Activated T-helper 1 cell treated with anti-CD3 and anti-CD28 coated beads, Interleukin-2, amount 50 U/mL, for 16 hours (primary cell): ENCODE measurements around the gene RUNX1.
"Not testable (repeated sequence)": the region's sequence is repeated elsewhere in the genome, so short reads cannot be mapped to it uniquely, and the experiment has no call there.

ENCODE experiments used
- DNase-seq, 2 donors: peaks; one replicate each; pipeline ENCODE4 v3.0.0-alpha.2; 2020; ENCODE audit warnings: low read depth in 1 of 2, low spot score in 1 of 2

The RUNX1 gene

DNA sequence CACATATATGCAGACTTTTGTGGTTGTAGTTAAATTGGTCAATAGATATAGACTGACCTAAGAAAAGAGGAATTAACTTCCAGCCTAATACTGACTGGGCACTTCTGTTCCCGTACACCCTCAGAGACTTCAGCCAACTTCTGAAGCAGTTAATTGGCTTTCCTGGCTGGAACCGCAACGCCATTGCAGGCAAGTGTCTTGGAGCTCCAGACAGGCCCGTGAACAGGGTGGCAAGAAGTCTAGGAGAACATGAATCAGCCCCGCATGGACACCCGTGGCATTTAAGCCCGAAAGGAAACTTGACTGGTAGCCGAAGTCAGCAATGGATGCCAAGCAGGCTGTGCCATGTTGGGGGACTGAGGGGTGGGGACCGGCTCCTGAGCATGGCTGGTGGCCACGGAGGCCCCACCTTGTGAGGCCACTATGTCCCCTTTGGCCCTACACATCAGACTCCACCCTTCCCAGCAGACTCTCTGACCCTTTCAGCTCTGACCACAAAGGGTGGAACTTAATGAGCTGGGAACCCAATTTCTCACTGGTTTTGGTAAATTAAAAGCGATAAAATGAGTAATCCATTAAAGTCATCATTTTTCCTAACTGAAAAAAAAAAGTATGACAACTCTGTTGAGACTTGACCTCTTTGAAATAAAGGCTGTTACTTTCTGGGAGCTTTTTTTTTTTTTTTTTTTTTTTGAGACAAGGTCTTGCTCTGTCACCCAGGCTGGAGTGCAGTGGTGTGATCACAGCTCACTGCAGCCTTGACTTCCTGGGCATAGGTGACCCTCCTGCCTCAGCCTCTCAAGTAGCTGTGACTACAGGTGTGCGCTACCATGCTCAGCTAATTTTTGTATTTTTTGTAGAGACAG, 54.1 kb downstream of the RUNX1 start:
- DNase-seq, result no peak

DNA sequence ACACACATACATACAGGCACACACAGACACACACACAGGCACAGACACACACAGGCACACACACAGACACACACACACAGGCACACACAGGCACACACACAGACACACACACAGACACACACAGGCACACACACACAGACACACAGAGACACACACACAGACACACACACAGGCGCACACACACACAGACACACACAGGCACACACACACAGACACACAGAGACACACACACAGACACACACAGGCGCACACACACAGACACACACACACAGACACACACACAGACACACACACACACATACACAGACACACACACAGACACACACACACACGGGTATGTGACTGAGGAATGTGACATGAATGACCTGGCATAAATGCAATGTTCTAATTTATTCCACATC, 55.6 kb downstream of the RUNX1 start:
- DNase-seq, result not testable (repeated sequence)

DNA sequence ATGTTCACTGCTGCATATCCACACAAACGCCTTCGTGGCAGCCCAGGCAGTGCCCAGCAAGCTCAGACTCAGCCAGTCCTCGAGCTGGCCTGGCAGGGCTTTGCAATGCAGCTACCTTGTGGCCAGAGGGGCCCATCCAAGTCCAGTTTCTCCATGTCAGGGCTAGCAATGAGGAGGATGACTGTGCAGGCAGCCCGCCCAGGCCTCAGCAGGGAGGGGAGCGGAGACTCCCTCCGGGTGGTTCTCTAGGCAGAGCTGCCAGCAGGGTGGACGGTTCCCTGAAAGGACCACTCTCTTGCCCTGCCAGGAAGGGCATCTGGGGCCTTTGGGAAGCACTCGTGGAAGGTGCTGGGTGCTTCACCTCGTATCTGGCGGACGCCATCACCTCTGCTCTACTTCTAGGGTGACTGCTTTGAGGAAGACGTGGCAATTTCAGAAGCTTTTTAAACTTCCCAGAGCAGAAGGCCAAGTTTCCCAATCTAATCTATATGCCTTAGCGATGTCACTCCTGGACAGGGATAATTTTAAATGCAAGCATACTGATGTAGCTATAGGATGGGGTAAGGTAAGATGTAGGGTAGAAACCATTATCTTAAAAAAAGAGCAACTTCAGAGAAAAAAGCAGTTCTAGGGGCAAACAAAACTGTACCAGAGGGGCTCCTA, 56.2 kb downstream of the RUNX1 start:
- DNase-seq, result no peak

DNA sequence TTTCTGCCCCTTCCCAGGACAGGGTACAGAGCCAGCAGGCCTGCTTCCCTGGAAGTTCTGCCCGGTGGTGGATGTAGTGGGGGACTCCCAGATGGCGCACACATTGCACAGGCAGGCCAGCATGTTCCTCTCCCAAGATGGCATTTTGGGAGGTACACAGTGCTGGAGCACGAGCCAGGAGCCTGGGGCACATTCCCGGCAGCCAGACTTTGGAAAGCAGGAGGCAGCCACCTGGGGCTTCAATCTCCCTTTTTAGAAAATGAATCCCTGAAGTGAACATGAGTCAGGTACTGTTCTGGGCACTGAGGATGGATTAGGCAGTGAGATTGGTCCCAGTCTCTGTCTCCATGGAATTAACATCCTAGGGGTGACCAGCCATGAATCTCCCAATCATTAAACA, 56.9 kb downstream of the RUNX1 start:
- no peak for DNase-seq

DNA sequence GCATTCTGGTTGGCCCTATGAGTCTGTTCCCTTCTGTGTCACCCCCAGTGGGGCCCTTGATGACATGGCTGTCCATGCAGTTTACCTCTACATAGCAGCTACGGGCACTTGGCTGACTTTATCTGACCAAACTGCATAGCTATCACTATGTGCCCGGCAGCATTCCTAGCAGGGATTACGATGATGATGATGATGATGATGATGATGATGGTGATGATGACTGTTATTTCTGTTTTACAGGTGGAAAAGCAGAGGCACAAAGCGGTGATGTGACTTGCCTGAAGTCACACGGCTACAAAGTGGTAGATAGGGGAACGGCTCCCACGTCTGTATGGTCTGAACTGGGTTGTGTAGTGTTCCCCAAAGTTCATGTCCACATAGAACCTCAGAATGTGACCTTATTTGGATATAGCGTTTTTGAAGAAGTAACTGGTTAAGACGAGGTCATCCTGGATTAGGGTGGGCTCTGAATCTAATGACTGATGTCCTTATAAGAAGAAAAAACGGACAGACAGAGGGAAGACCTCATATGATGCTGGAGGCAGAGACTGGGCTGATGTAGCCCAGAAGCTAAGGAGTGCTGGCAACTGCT, 57.6 kb downstream of the RUNX1 start:
- no peak for DNase-seq

DNA sequence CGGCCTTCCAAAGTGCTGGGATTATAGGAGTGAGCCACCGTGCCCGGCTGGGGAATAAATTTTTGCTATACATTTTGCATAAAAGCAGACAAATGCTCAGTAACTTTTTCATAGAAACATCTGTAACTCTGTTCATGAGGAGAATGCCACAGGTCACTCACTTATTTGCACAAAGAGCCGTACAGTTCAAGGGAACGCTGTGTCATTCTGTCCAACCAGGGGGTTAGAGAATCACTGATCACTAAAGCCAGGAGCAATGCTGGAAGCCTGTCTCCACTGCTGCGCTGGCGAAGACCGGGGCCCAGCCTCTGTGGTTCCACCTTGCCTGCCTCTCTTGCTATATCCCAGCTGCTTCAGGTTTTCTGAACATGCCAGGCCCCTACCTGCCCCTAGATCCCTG, 58.3 kb downstream of the RUNX1 start:
- no peak for DNase-seq

DNA sequence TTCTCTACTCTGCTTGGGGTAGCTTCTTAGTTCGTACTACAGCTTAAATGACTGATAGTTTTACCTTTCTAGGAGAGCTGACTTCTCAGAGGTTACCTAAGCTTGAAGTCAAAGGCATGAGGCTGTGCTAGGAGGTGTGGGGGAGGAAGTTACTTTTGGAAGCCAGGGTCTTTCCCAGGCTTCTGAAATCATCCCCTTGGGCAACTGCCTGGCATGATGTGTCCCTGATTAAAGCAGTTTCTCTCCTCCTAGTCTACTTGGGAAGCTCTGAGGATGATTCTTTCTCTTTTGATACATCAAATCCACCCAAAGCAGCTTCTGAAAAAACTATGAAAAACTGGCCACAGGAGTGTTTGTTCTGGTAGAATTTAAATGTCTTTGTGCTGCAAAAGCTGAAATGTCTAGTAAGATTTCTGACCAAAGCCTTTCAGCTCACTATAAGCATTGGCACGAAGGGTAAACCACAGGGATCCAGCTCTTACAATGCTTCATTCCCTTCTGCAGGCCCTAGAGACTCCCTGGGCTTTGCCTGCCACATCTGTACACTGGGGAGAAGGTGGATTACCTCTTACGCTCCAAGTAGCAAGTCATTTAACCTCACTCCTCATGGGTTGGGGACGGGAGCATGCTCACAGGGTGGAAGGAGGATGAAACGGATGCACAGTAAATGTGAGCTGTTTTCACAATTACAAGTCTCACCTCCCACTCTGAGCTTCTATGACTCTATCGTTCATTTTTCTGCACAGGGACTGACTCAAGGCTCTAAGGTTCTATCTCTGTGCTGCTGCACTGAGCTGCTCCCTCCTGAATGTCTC, 59.6 kb downstream of the RUNX1 start:
- peak in 1 of 2 donors; percentile 42 for DNase-seq

DNA sequence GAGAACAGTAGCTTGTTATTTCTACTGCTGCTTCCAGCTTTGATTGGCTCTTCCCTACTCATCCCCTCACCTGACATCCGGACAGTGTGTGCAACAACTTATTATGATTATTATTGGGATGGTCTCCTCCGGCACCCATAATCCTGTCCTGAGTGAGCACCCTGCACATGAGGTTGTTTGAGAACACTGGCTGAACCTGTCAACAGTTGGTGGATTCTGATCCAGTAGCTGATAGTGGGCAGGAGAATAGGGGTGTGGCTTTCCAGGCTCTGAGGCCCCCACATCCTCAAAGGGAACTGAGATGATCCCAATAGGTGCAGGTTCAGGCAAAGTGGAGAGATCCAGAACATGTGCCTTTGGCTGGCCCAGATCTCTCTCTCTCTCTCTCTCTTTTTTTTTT, 60.5 kb downstream of the RUNX1 start:
- no peak for DNase-seq

DNA sequence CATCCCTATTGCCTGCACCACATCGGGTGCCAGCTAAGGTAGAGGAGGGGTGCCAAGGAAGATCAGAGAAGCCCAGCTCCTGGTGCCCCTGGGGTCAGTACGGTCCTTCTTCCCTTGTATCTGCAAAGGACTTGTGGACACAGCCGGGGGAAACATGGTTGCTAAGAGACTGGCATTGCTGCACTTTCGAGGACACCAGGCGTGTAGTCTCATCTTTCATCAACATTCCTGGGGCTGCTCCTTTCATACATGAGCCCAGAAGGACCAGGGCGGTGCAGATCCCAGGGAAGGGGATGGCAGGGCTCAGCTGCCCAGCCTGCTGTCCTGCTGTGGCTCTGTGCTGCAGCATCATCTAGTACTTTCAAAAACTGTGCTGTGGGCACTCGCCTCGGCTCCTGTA, 61.0 kb downstream of the RUNX1 start:
- no peak for DNase-seq

DNA sequence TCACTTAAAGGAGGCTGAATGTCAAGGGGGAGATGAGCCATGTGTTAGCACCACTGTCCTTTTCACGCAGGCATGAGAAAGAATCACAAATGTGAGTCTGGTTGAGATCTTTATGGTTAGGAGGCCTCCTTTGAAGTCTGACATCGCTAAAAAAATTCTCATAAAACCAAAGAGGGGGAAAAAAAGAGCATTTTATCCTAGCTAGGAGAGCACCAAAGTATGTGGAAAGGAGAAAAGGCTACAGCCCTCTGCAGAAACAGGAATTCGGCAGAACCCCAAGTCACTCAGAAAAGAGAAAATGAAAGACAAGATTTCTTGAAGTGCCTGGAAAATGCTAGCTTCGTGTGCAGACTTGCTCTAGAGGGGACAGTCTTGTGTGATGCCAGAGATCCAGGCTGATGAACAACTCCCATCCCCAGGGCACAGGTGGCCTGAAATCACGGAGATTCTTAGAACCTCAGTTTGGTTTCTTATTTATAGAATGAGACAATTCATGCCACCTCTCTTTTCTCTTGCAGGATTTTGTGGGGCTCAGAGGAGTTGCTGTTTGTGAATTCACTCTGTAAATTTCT, 61.5 kb downstream of the RUNX1 start:
- no peak for DNase-seq

DNA sequence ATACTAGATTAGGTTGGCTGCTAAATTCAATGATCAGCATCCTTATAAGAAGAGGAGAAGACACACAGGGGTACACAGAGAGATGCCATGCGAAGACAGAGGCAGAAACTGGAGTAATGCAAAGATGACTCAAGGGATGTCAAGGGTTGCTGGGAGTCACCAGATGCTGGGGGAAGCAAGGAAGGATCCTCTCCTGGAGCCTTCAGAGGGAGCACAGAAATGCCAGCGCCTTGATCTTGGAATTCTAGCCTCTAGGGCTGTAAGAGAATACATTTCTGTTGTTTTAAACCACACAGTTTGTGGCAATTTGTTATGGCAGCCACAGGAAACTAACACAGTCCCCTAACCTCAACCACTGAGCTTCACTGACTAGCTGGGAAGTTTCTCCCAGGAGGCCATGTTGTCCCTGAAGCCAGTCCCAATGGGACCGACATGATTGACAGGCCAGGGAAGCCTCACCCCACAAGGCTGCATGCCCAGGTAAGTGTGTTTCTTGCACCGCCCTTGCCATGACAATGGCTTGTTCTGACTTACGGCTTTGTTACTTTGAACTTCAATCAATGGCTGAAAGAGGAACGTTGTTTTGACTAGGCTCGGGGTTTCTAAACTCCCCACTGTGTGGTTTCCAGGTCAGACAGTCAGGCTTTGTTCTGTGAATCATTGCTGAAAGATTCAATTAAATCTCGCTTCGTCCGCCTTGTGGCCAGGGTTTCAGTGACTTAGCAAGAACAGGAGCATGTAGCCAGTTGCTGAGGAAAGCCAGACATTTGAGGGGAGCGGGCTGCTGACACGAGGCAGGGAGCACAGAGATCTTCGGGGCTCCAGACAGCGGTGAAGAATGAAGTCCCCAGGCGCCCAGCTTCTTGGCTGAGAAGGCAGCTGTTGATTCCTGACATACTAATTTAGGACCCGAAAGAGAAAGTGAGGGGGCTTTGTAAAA, 62.3 kb downstream of the RUNX1 start:
- peak; percentile 9 to 60 for DNase-seq

DNA sequence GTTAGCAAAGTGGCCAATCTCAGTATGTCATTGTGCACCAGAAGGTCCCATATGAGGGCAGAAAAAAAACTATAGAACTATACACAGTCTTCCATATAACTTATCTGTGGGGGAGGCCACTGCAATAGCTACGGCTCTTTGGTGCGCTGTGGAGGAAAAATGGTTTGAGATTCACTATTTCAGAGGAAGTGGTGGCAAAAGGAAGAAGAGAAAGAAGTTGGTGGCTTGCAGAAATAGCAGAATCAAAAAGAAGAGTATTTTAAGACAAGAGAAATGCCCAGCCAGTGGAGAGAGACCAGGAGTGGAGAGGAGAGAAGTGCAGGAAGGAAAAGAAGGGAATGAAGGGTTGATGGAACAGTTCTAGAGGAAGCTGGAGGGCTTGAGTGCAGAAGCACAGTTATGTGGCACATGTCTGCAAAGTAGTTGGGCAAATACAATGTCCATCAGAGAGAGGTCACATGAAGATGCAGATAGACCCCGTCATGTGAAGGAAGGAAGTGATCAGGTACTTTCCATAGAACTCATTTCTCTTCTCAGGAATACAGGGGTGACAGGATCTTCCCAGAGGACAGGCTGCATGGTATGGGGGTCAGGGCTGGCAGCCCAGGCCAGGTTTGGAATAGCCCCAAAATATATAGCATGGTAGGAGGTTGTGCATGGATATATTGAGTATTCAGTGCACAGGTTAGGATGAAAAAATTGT, 64.6 kb downstream of the RUNX1 start:
- no peak for DNase-seq

DNA sequence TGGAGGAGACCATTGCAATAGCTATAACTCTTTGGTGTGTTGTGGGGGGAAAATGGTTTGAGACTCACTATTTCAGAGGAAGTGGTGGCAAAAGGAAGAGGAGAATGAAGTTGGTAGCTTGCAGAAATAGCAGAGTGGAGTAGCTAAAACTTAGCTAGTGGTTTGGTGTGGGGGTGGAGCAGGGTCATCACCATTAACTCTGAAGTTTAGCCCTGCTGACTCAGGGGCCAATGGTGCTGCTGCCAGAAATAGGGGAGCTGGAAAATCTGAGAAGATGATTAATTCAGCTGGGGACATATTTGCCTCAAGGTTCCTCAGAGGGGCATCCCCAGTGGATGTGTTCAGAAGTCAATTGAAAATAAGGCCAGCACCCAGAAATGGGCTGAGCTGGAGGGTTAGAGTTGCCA, 65.4 kb downstream of the RUNX1 start:
- DNase-seq, result peak in 1 of 2 donors; percentile 32

DNA sequence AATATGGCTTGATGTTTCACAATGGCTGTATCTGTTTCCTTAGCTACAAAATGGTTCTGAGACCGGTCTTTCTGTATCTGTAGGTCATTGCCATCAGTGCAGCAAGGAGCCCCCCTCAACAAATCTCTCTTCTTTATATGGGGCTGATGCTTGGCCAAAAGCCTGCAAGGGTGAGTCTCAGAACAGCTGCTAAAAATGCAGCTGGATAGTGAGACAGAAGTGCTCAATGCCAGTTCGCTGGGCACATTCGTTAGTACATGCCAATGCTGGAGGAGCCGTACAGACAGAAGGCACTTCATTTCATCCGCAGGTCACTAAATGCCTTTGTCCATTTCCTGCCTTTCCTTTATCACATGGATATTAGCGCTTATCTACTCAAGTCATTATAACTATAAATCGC, 67.3 kb downstream of the RUNX1 start:
- no peak for DNase-seq

DNA sequence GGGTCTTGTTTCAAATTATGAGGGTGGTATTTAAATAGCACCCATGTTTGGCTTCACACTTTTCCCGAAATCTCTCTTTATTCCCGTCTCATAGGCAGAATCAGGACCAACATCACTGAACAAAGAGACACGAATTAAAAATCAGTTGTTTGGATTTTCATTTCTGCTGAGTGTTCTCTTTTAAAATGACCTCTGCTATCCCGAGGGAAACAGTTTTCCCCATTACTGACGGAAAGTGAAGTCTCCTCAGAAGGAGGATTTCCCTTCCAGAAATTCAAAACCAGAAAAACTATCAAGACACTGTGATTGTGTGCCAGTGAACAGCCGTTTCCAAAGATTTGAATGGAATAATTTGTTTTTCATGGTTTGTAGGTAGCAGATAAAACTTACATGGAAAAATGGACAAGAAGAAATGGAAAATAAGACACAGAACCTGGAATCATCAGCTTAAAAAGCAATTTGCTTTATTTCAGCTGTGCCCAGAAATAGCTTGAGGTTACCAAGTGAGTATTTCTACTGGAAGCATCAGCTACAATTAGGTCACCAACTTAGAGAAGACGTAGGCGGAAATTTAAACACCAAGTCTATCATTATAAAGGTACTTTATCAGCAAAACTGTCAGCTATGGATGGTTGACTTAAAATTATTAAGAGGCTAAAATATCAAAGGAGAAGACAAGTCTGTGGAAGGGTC, 68.5 kb downstream of the RUNX1 start:
- DNase-seq, result no peak

DNA sequence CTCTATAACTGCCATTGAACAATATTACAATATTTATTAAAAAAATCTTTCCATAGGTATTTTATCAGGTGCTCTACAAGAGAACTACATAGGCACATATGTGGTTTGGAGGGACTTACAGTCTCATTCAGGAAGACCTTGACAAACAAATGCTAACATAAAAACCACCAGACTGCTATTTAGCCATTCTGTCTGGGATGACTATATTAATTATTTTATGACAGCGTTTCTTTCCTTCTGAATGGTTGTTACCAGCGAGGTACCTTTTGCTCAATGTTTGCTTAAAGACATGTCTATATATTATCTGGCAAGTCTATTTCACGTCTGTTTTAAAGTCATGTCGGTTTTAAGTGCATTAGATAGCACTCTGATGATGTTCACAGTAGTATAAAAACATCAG, 69.7 kb downstream of the RUNX1 start:
- no peak for DNase-seq

DNA sequence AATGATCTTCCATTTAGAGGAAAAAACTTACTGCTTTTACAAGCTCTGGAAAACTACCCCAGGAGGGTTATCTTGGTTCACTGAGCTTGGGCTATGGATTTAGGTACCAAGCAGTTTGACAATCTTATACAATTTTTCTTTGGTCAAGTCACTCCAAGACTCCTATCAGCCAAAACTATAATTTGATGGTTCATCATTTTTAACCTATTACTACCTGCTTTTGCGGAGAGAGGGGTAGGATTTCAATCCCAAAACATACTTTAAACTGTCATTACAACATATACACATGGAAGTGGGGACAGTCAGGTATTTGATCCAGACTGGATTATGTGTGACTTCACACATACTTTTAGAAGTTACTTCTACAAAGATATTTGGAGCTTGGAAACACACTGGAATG, 71.8 kb downstream of the RUNX1 start:
- DNase-seq, result no peak

DNA sequence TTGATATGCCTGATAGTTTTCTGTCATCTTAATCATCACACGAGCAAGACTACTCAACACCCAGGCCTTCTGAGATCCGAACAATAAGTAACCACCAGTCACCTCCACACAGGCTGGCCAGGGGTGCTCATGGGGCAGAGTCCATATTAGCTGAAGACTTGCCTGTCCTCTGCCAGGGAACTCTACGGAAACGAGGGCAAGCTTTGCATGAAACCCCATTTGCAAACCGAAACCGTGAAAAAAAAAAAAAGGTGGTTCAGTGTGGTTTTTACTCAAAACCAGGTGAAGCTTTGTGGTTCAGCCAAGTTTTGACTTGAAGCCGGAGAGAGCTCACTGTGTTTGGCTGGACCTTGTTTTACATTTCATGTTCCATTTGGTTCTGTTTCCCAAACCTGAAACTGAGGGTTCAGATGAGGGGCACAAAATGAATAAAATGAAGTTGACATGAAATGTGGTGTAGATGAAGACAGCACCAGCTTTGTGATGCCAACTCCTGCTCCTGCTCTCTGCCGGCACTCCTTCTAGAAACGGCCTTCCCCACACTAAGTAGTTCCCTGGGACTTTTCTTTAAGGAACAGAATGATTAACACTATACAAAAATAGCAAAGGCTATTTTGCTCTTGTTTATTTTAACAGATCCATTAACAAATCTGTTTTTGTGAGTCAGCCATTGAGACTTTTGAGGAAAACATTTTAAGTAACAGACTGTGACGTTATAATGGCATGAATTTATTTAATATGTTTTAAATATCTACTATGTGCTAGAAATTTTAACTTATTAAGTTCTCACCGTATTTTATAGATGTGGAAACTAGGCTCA, 74.7 kb downstream of the RUNX1 start:
- no peak for DNase-seq
